ENCODE results near the gene SHKBP1. TPM values are rescaled to one million over a fixed set of nuclear protein-coding genes. Genes with fewer than 3 reads are reported as not detected.
"Not testable (repeated sequence)": the region's sequence is repeated elsewhere in the genome, so short reads cannot be mapped to it uniquely, and the experiment has no call there.

Gene SHKBP1
- total RNA-seq, 5 donors from 2014 or later (not counting 1 experiment from before 2014, with no cell fraction given), result 117 to 153 (median 142) TPM

GRCh38 chr19:40533508-40533907 lies 43.2 kb upstream of the SHKBP1 start:
- H3K27me3 Mint-ChIP-seq, result peaks cover 19 to 26% of the 10 kb centered on the region in 2 donors
- H3K4me1 Mint-ChIP-seq, result peaks cover 9 to 20% (median 16%) of the 10 kb centered on the region in 3 donors
- H3K4me3 Mint-ChIP-seq, result no peak overlapping the region
- no peak overlapping the region for H3K27ac ChIP-seq (ENCODE audit: low read length)
- H3K27me3 ChIP-seq (replicated peaks in 1 of 2; ENCODE audit: control insufficient read depth in 2 of 2, extremely low read depth in 1 of 2, insufficient read depth in 2 of 2, low read length in 1 of 2), result peaks cover 3 to 55% of the 10 kb centered on the region in 2 experiments
- no peaks in the 10 kb centered on the region for H3K36me3 ChIP-seq (ENCODE audit: control insufficient read depth in 2 of 2, extremely low read depth in 1 of 2, insufficient read depth in 1 of 2, low read length in 1 of 2)
- H3K36me3 Mint-ChIP-seq, result no peaks in the 10 kb centered on the region
- H3K9me3 Mint-ChIP-seq, result no peaks in the 10 kb centered on the region
- H3K9me3 ChIP-seq, result no peaks in the 10 kb centered on the region
- no peak overlapping the region for H3K27ac Mint-ChIP-seq
- no peak overlapping the region for H3K4me3 ChIP-seq (ENCODE audit: control insufficient read depth in 1 of 2, extremely low read depth in 1 of 2, low read length in 1 of 2)
- 50% methylated on average over 1 of the region's 2 CpGs for WGBS (ENCODE audit: insufficient coverage)
- ChIA-PET POLR2A (interaction anchor here in 1 of 2 donors (0.5 kb wide), 1 partner anchor 729 kb away, joined by 8 read pairs; no protein-coding TSS in a partner anchor), CTCF (interaction anchor here in 1 of 2 donors (0.6 kb wide), 1 partner anchor 9 kb away, joined by 3 read pairs; no protein-coding TSS in a partner anchor)
- DNase-seq, result no peak
- no peak for ATAC-seq (replicated peaks in 1 of 4)
- peaks cover 3 to 20% of the 10 kb centered on the region in 2 experiments for H3K4me1 ChIP-seq (ENCODE audit: control insufficient read depth in 1 of 2, extremely low read depth in 1 of 2, insufficient read depth in 2 of 2, low read length in 2 of 2)

GRCh38 chr19:40534148-40534547 lies 42.5 kb upstream of the SHKBP1 start:
- Mint-ChIP-seq H3K9me3 (no peaks in the 10 kb centered on the region), H3K4me1 (peaks cover 9 to 15% (median 14%) of the 10 kb centered on the region in 3 donors), H3K4me3 (no peak overlapping the region), H3K27ac (no peak overlapping the region), H3K36me3 (no peaks in the 10 kb centered on the region), H3K27me3 (peaks cover 19 to 26% of the 10 kb centered on the region in 2 donors)
- Histone ChIP-seq H3K36me3 (ENCODE audit: control insufficient read depth in 2 of 2, extremely low read depth in 1 of 2, insufficient read depth in 1 of 2, low read length in 1 of 2) (no peaks in the 10 kb centered on the region), H3K9me3 (no peaks in the 10 kb centered on the region), H3K4me1 (ENCODE audit: control insufficient read depth in 1 of 2, extremely low read depth in 1 of 2, insufficient read depth in 2 of 2, low read length in 2 of 2) (peaks cover 3 to 14% of the 10 kb centered on the region in 2 experiments), H3K27me3 (replicated peaks in 1 of 2; ENCODE audit: control insufficient read depth in 2 of 2, extremely low read depth in 1 of 2, insufficient read depth in 2 of 2, low read length in 1 of 2) (peaks cover 3 to 56% of the 10 kb centered on the region in 2 experiments), H3K4me3 (ENCODE audit: control insufficient read depth in 1 of 2, extremely low read depth in 1 of 2, low read length in 1 of 2) (no peak overlapping the region), H3K27ac (ENCODE audit: low read length) (no peak overlapping the region)
- WGBS (ENCODE audit: insufficient coverage), result 83% methylated on average over 4 of the region's 4 CpGs
- ChIA-PET CTCF (no interaction called here), POLR2A (no interaction called here)
- no peak for DNase-seq
- ATAC-seq (replicated peaks in 1 of 4), result no peak

GRCh38 chr19:40539070-40539469 lies 37.6 kb upstream of the SHKBP1 start:
- 65% methylated on average over 4 of the region's 4 CpGs for WGBS (ENCODE audit: insufficient coverage)
- H3K36me3 Mint-ChIP-seq, result no peaks in the 10 kb centered on the region
- no peaks in the 10 kb centered on the region for H3K4me1 Mint-ChIP-seq
- Histone ChIP-seq H3K9me3 (no peaks in the 10 kb centered on the region), H3K27me3 (replicated peaks in 1 of 2; ENCODE audit: control insufficient read depth in 2 of 2, extremely low read depth in 1 of 2, insufficient read depth in 2 of 2, low read length in 1 of 2) (peaks cover 0 to 27% of the 10 kb centered on the region in 2 experiments), H3K4me3 (ENCODE audit: control insufficient read depth in 1 of 2, extremely low read depth in 1 of 2, low read length in 1 of 2) (no peak overlapping the region), H3K27ac (ENCODE audit: low read length) (no peak overlapping the region), H3K4me1 (ENCODE audit: control insufficient read depth in 1 of 2, extremely low read depth in 1 of 2, insufficient read depth in 2 of 2, low read length in 2 of 2) (no peaks in the 10 kb centered on the region), H3K36me3 (ENCODE audit: control insufficient read depth in 2 of 2, extremely low read depth in 1 of 2, insufficient read depth in 1 of 2, low read length in 1 of 2) (no peaks in the 10 kb centered on the region)
- ChIA-PET CTCF (interaction anchor here in 1 of 2 donors (0.5 kb wide), 1 partner anchor 119 kb away, joined by 3 read pairs; no protein-coding TSS in a partner anchor), POLR2A (no interaction called here)
- ATAC-seq (replicated peaks in 1 of 4), result no peak
- peaks cover 4 to 14% of the 10 kb centered on the region in 2 donors for H3K27me3 Mint-ChIP-seq
- no peak overlapping the region for H3K4me3 Mint-ChIP-seq
- no peak for DNase-seq
- no peak overlapping the region for H3K27ac Mint-ChIP-seq
- no peaks in the 10 kb centered on the region for H3K9me3 Mint-ChIP-seq

- Histone ChIP-seq H3K27ac (ENCODE audit: low read length) (no peak overlapping the region), H3K36me3 (ENCODE audit: control insufficient read depth in 2 of 2, extremely low read depth in 1 of 2, insufficient read depth in 1 of 2, low read length in 1 of 2) (no peaks in the 10 kb centered on the region), H3K9me3 (peaks cover 4% of the 10 kb centered on the region), H3K27me3 (replicated peaks in 1 of 2; ENCODE audit: control insufficient read depth in 2 of 2, extremely low read depth in 1 of 2, insufficient read depth in 2 of 2, low read length in 1 of 2) (peaks cover 4 to 8% of the 10 kb centered on the region in 2 experiments), H3K4me1 (ENCODE audit: control insufficient read depth in 1 of 2, extremely low read depth in 1 of 2, insufficient read depth in 2 of 2, low read length in 2 of 2) (no peaks in the 10 kb centered on the region), H3K4me3 (ENCODE audit: control insufficient read depth in 1 of 2, extremely low read depth in 1 of 2, low read length in 1 of 2) (no peak overlapping the region)
- no peak overlapping the region for H3K4me3 Mint-ChIP-seq
- ChIA-PET POLR2A (no interaction called here), CTCF (interaction anchor here (0.6 to 0.7 kb wide), 5 partner anchors 23 to 1106 kb away, joined by 3 to 7 read pairs (median 3); no protein-coding TSS in a partner anchor)
- H3K27me3 Mint-ChIP-seq, result peaks cover 7 to 10% of the 10 kb centered on the region in 2 donors
- ATAC-seq (replicated peaks in 1 of 4), result no peak
- 80% methylated on average over 6 of the region's 6 CpGs for WGBS (ENCODE audit: insufficient coverage)
- H3K9me3 Mint-ChIP-seq, result no peaks in the 10 kb centered on the region
- no peaks in the 10 kb centered on the region for H3K36me3 Mint-ChIP-seq
- no peaks in the 10 kb centered on the region for H3K4me1 Mint-ChIP-seq
- H3K27ac Mint-ChIP-seq, result no peak overlapping the region
- no peak for DNase-seq
Observed at GRCh38 chr19:40542202-40542859, 34.3 kb upstream of the SHKBP1 start.

- peaks cover 11 to 14% of the 10 kb centered on the region in 2 donors for H3K27me3 Mint-ChIP-seq
- peaks cover 4 to 10% of the 10 kb centered on the region in 2 experiments for H3K27me3 ChIP-seq (replicated peaks in 1 of 2; ENCODE audit: control insufficient read depth in 2 of 2, extremely low read depth in 1 of 2, insufficient read depth in 2 of 2, low read length in 1 of 2)
- H3K27ac ChIP-seq (ENCODE audit: low read length), result no peak overlapping the region
- no peak for ATAC-seq (replicated peaks in 1 of 4)
- 100% methylated on average over 1 of the region's 6 CpGs for WGBS (ENCODE audit: insufficient coverage)
- peaks cover 4% of the 10 kb centered on the region for H3K9me3 ChIP-seq
- H3K36me3 Mint-ChIP-seq, result no peaks in the 10 kb centered on the region
- DNase-seq, result no peak
- no peak overlapping the region for H3K27ac Mint-ChIP-seq
- no peak overlapping the region for H3K4me3 ChIP-seq (ENCODE audit: control insufficient read depth in 1 of 2, extremely low read depth in 1 of 2, low read length in 1 of 2)
- ChIA-PET CTCF (interaction anchor here (0.6 to 0.7 kb wide), 4 partner anchors 22 to 1105 kb away, joined by 3 to 4 read pairs (median 3); no protein-coding TSS in a partner anchor), POLR2A (no interaction called here)
- H3K4me1 Mint-ChIP-seq, result no peaks in the 10 kb centered on the region
- H3K4me1 ChIP-seq (ENCODE audit: control insufficient read depth in 1 of 2, extremely low read depth in 1 of 2, insufficient read depth in 2 of 2, low read length in 2 of 2), result no peaks in the 10 kb centered on the region
- no peaks in the 10 kb centered on the region for H3K36me3 ChIP-seq (ENCODE audit: control insufficient read depth in 2 of 2, extremely low read depth in 1 of 2, insufficient read depth in 1 of 2, low read length in 1 of 2)
- no peaks in the 10 kb centered on the region for H3K9me3 Mint-ChIP-seq
- no peak overlapping the region for H3K4me3 Mint-ChIP-seq
Observed at GRCh38 chr19:40543029-40543597, 33.6 kb upstream of the SHKBP1 start.

- H3K27me3 ChIP-seq (replicated peaks in 1 of 2; ENCODE audit: control insufficient read depth in 2 of 2, extremely low read depth in 1 of 2, insufficient read depth in 2 of 2, low read length in 1 of 2), result peaks cover 5 to 31% of the 10 kb centered on the region in 2 experiments
- DNase-seq, result not testable (repeated sequence)
Observed at GRCh38 chr19:40546153-40546841, 30.4 kb upstream of the SHKBP1 start.

More at GRCh38 chr19:40546153-40546841, 30.4 kb upstream of the SHKBP1 start:
- H3K9me3 ChIP-seq; H3K27ac ChIP-seq (ENCODE audit: low read length); H3K4me1 ChIP-seq (ENCODE audit: control insufficient read depth in 1 of 2, extremely low read depth in 1 of 2, insufficient read depth in 2 of 2, low read length in 2 of 2); H3K4me3 Mint-ChIP-seq; H3K36me3 ChIP-seq (ENCODE audit: control insufficient read depth in 2 of 2, extremely low read depth in 1 of 2, insufficient read depth in 1 of 2, low read length in 1 of 2); H3K9me3 Mint-ChIP-seq; H3K27ac Mint-ChIP-seq; ATAC-seq (replicated peaks in 1 of 4); H3K4me3 ChIP-seq (ENCODE audit: control insufficient read depth in 1 of 2, extremely low read depth in 1 of 2, low read length in 1 of 2); H3K36me3 Mint-ChIP-seq; POLR2A ChIA-PET: not testable (repeated sequence)
- Mint-ChIP-seq H3K27me3 (peaks cover 29 to 36% of the 10 kb centered on the region in 2 donors), H3K4me1 (peaks cover 10 to 11% (median 10%) of the 10 kb centered on the region in 3 donors)
- CTCF ChIA-PET, result interaction anchor here in 1 of 2 donors (0.6 kb wide), 3 partner anchors 55 to 1804 kb away, joined by 3 to 5 read pairs (median 5); no protein-coding TSS in a partner anchor
- 60% methylated on average over 1 of the region's 3 CpGs for whole genome bisulfite sequencing (ENCODE audit: insufficient coverage)

Data from T-cell (primary cell).